GM19025 (cell line): ENCODE data around the gene RYR3.

Experiments used
- ATAC-seq: cut with Tn5 transposase; IDR thresholded peaks from one replicate; pipeline ENCODE4 v1.9.1; 2021; ENCODE audit warnings: mild to moderate bottlenecking, low read depth, moderate library complexity; ENCODE audit not compliant: unreplicated experiment

The RYR3 gene

DNA sequence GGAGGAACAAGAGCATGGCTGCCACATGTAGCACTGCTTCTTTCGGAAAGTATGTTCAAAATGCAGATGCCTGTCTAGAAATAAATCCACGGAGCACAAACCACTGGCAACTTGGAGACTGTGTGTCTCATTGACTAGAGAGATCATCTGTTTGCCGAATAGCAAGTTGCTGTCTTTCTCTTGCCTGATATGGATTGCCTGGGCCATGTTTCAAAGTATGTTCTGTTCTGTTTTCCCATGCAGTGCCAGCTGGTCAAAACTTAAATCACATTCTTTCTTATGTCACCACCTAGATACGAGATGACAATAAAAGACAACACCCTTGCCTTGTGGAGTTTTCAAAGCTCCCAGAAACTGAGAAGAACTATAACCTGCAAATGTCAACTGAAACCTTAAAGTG is 318.9 kb downstream of the RYR3 start:
- no peak for ATAC-seq

- ATAC-seq, result peak; percentile 65
These were observed 325.5 kb downstream of the RYR3 start for GRCh38 chr15:33636234-33636633.

DNA sequence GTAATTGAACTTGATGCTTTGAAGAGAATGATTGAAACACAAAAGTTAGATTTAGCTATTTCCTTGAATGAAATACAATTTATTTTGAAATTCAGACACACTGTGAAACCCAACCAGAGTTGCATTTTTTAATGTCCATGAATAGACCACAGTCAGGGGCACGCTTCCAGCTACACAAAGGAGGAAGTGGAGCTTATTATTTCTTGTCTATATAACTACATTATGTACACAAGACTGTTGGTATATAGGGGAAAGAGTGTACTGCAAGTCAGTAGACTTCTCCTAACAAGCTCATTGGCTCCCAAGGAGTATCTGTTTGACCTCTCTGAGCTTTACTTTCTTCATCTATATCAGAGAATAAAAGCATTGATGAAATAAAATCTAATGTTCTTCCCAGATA is 326.2 kb downstream of the RYR3 start:
- ATAC-seq, result no peak

- ATAC-seq, result no peak
These were observed 327.7 kb downstream of the RYR3 start for GRCh38 chr15:33638453-33638852.

GRCh38 chr15:33639051-33639450 is 328.3 kb downstream of the RYR3 start:
- ATAC-seq, result no peak

GRCh38 chr15:33639456-33639855 is 328.7 kb downstream of the RYR3 start:
- ATAC-seq, result no peak

- no peak for ATAC-seq
These were observed 329.2 kb downstream of the RYR3 start for GRCh38 chr15:33639978-33640377.

DNA sequence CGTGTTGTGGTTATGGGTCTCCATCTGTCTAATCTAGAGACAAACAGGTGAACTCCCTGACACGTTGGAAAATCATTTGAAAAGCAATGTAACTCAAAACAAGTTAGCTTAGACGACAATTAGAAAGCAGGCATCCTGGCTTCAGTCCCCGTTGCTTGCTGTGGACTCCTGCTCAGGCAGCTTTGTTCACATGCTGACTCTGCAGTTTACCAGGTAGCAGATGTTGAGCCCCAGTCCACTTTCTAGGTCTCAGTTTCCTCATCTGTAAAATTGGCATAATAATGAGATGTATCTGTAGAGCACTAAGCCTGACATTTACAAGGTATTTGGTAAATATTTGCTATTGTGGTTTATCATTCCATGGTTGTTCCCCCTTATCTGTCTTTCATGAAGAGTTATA is 330.3 kb downstream of the RYR3 start:
- no peak for ATAC-seq

- no peak for ATAC-seq
These were observed 333.5 kb downstream of the RYR3 start for GRCh38 chr15:33644304-33644703.

DNA sequence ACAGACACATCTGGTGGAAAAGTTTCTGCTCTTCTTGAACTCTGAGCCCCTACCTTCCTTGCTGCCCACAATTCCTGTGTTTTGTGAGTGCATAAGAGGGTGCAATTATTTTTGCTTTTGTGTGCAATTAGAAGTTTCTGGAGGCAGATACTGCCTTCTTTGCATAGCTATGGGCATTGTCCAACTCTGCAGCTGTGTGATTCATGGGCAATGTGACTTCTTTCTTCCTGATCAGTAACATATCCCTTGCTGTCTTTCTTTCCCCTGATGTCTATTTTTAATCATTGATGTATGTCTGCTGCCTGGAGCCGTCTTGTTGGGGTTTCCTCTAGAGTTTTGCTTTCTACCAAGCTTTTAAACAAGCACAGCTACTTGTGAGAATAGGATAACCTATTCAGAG is 336.0 kb downstream of the RYR3 start:
- no peak for ATAC-seq

- no peak for ATAC-seq
These were observed 338.6 kb downstream of the RYR3 start for GRCh38 chr15:33649217-33649933.

- ATAC-seq, result no peak
These were observed 344.1 kb downstream of the RYR3 start for GRCh38 chr15:33654860-33655259.

DNA sequence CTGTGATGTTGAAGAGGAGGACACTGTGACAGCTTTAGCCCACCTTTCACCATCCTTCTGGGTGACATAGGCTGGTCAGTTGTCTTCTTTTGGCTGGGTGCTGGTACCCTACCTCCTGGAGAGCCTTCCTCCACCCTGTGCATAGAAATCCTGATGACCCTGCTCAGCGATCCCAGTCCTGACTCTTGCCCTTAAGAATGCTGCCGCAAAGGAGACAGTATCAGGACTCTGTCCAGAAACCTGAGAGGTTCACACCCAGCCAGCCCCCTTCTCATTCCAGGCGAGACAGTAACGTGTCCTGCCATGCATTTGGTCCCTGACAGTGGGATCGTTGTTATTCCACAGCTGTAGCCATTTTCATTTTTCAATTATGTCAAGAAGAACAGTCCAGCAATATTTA is 344.7 kb downstream of the RYR3 start:
- no peak for ATAC-seq

DNA sequence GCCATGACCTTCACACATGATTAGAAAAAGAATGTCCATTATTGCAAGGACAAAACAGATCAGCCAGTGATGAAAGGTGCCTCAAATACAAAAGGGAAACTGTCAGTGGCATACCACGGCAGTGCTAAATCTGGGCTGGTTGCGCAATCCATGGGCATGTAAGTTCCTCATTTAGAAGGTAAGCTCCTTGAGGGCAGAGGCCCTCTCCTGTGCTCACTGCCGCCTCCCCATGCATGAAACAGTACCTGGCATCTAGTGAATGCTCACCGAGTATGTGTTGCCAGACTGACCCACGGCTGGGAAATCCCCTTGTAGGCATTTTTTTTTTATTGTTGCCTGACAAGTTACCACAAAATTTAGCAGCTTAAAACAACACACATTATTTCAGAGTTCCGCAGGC is 345.4 kb downstream of the RYR3 start:
- no peak for ATAC-seq

DNA sequence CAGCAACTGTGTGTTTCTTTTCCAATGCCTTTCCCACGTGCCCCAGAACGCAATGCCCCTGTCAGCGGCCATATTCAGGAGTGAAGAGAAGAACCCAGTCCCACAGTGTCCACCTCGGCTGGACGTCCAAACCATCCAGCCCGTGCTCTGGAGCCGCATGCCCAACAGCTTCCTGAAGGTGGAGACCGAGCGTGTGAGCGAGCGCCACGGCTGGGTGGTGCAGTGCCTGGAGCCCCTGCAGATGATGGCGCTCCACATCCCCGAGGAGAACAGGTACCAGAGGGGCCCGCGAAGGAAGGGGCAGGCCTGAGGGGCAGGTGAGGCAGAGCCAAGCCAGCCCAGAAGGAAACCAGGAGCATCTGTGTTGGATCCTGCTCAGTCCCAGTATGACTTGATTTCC is 349.4 kb downstream of the RYR3 start:
- ATAC-seq, result no peak

DNA sequence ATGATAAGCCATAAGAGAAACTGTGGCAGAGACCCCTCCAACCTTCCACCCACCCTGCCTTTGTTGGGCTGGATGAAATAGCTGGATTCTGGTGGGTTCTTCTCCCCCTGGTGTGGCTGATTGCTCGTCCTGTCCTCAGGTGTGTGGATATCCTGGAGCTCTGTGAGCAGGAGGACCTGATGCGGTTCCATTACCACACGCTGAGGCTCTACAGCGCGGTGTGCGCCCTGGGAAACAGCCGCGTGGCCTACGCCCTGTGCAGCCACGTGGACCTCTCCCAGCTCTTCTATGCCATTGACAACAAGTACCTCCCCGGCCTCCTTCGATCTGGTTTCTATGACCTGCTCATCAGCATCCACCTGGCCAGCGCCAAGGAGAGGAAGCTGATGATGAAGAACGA is 351.2 kb downstream of the RYR3 start:
- ATAC-seq, result no peak

- ATAC-seq, result no peak
These were observed 354.2 kb downstream of the RYR3 start for GRCh38 chr15:33664947-33665346.

- ATAC-seq, result no peak
These were observed 359.8 kb downstream of the RYR3 start for GRCh38 chr15:33670567-33670966.

GRCh38 chr15:33671456-33671855 is 360.7 kb downstream of the RYR3 start:
- no peak for ATAC-seq

- no peak for ATAC-seq
These were observed 364.5 kb downstream of the RYR3 start for GRCh38 chr15:33675246-33675645.

DNA sequence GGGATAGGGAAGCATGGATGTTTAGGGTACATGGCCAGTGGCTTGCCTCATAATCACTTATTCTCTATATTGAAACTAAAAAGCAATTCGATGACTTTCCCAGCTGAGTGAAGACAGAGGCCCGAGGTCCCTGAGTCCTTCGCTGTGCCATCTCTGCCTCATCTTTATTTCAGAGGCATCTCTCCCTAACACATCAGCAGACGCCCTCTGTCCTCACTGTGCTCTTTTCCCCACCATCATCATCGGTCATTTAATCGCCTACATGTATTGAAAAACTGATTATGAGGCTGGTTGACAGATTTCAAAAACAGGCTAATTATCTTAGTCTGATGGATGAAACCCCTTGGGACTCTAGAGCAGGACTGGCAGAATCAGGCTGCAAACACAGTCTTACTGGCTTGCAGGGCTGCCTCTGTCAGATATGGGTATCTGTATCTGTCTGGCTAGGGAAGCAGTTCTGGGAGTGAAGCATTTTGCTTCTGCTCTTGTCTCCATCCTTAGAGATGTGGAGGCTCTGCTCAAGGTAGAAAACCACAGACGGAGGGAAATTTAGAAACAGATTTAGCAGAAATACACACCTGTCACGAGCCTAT is 366.6 kb downstream of the RYR3 start:
- no peak for ATAC-seq

DNA sequence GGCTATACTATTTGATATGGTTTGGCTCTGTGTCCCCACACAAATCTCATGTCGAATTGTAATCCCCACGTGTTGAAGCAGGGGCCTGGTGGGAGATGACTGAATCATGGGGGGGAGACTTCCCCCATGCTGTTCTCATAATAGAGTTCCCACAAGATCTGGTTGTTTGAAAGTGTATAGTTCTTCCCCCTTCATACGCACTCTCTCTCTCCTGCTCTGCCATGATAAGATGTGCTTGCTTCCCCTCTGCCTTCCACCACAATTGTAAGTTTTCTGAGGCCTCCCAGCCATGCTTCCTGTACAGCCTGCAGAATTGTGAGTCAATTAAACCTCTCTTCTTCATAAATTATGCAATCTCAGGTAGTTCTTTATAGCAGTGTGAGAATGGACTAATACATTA is 367.4 kb downstream of the RYR3 start:
- ATAC-seq, result no peak

- ATAC-seq, result no peak
These were observed 367.8 kb downstream of the RYR3 start for GRCh38 chr15:33678602-33679001.
